Glutamatergic neuron (in vitro differentiated cells): ENCODE measurements around the gene ZDHHC21. TPM values are rescaled to one million over a fixed set of nuclear protein-coding genes. Genes with fewer than 3 reads are reported as not detected.

Experiments
- DNase-seq: peaks from one replicate; pipeline ENCODE4 v3.0.0; 2022
- H3K27ac Mint-ChIP-seq: one replicate; pipeline ENCODE4 v1.8.0; 2020; ENCODE audit warnings: mild to moderate bottlenecking, mixed read lengths, inconsistent platforms; ENCODE audit not compliant: unreplicated experiment
- H3K27me3 Mint-ChIP-seq: one replicate; pipeline ENCODE4 v1.8.0; 2020; ENCODE audit warnings: mild to moderate bottlenecking, moderate library complexity, mixed read lengths, inconsistent platforms; ENCODE audit not compliant: unreplicated experiment
- H3K36me3 Mint-ChIP-seq: one replicate; pipeline ENCODE4 v1.8.0; 2020; ENCODE audit warnings: mild to moderate bottlenecking, mixed read lengths, inconsistent platforms; ENCODE audit not compliant: unreplicated experiment
- H3K4me1 Mint-ChIP-seq: one replicate; pipeline ENCODE4 v1.8.0; 2020; ENCODE audit warnings: mild to moderate bottlenecking, low read depth, mixed read lengths, inconsistent platforms; ENCODE audit not compliant: unreplicated experiment
- H3K4me3 Mint-ChIP-seq: one replicate; pipeline ENCODE4 v1.8.0; 2020; ENCODE audit warnings: mild to moderate bottlenecking, mixed read lengths, inconsistent platforms; ENCODE audit not compliant: unreplicated experiment
- H3K9me3 Mint-ChIP-seq: one replicate; pipeline ENCODE4 v1.8.0; 2020; ENCODE audit warnings: mild to moderate bottlenecking, moderate library complexity, mixed read lengths, inconsistent platforms; ENCODE audit not compliant: unreplicated experiment
- total RNA-seq: library from RNA; stranded (reverse); fragmentation: NEBNext Ultra II Directional; extraction: Animal tissue kit (Norgen Biotek cat#: 25700); gene quantifications from one replicate; pipeline ENCODE4 v1.2.1, GENCODE V29; 2021; ENCODE audit not compliant: unreplicated experiment
- TF ChIP-seq, protein P1 (sequence below): fragments of 200-600 bp; sonication (generic); IDR thresholded peaks from one replicate; pipeline ENCODE4 v1.5.0; 2021; ENCODE audit not compliant: partially characterized antibody, unreplicated experiment

ZDHHC21 gene
- total RNA-seq, 1 donor from 2014 or later: 15.2 TPM

DNA sequence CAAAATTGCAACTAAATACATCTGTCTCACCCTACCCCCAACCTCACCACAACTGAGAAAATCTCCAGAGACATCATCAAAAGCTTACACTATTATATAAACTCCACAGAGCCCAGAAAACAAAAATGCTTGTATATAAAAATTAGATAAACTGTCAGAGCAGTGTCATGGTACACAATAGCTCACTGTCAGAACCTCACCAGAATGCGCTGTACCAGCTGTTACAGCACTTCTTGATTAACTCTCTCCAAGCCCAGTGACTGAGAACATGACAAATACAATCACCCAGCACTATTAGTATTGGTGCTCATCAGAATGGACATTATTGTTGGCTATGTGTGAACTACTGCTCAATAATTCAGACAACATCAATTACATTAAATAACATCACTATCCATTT lies 65.7 kb downstream of the ZDHHC21 start:
- Mint-ChIP-seq H3K27ac (no peak overlapping the region), H3K9me3 (peaks cover 4% of the 10 kb centered on the region), H3K4me1 (peaks cover 5% of the 10 kb centered on the region), H3K27me3 (no peaks in the 10 kb centered on the region), H3K36me3 (peaks cover 17% of the 10 kb centered on the region), H3K4me3 (no peak overlapping the region)
- no peak for DNase-seq
- TF ChIP-seq, protein P1, sequence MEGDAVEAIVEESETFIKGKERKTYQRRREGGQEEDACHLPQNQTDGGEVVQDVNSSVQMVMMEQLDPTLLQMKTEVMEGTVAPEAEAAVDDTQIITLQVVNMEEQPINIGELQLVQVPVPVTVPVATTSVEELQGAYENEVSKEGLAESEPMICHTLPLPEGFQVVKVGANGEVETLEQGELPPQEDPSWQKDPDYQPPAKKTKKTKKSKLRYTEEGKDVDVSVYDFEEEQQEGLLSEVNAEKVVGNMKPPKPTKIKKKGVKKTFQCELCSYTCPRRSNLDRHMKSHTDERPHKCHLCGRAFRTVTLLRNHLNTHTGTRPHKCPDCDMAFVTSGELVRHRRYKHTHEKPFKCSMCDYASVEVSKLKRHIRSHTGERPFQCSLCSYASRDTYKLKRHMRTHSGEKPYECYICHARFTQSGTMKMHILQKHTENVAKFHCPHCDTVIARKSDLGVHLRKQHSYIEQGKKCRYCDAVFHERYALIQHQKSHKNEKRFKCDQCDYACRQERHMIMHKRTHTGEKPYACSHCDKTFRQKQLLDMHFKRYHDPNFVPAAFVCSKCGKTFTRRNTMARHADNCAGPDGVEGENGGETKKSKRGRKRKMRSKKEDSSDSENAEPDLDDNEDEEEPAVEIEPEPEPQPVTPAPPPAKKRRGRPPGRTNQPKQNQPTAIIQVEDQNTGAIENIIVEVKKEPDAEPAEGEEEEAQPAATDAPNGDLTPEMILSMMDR: no peak

- Mint-ChIP-seq H3K27ac (no peak overlapping the region), H3K36me3 (no peaks in the 10 kb centered on the region), H3K27me3 (no peaks in the 10 kb centered on the region), H3K9me3 (no peaks in the 10 kb centered on the region), H3K4me3 (no peak overlapping the region), H3K4me1 (peaks cover 3% of the 10 kb centered on the region)
- TF ChIP-seq, protein P1: no peak
- no peak for DNase-seq
These were observed 74.3 kb downstream of the ZDHHC21 start for GRCh38 chr9:14618836-14619420.

- TF ChIP-seq, protein P1: peak; percentile 67
- Mint-ChIP-seq H3K4me3 (no peak overlapping the region), H3K27me3 (no peaks in the 10 kb centered on the region)
These were observed 76.8 kb downstream of the ZDHHC21 start for GRCh38 chr9:14616188-14616982.

GRCh38 chr9:14608540-14608939 lies 84.7 kb downstream of the ZDHHC21 start:
- H3K4me1 Mint-ChIP-seq: peaks cover 5% of the 10 kb centered on the region
- H3K4me3 Mint-ChIP-seq: no peak overlapping the region
- H3K9me3 Mint-ChIP-seq: no peaks in the 10 kb centered on the region
- TF ChIP-seq, protein P1: no peak
- H3K36me3 Mint-ChIP-seq: no peaks in the 10 kb centered on the region
- DNase-seq: no peak
- H3K27me3 Mint-ChIP-seq: no peaks in the 10 kb centered on the region
- no peak overlapping the region for H3K27ac Mint-ChIP-seq

More at GRCh38 chr9:14616188-14616982, 76.8 kb downstream of the ZDHHC21 start:
- Mint-ChIP-seq H3K36me3 (no peaks in the 10 kb centered on the region), H3K9me3 (no peaks in the 10 kb centered on the region), H3K4me1 (peaks cover 8% of the 10 kb centered on the region), H3K27ac (no peak overlapping the region)
- DNase-seq: no peak

DNA sequence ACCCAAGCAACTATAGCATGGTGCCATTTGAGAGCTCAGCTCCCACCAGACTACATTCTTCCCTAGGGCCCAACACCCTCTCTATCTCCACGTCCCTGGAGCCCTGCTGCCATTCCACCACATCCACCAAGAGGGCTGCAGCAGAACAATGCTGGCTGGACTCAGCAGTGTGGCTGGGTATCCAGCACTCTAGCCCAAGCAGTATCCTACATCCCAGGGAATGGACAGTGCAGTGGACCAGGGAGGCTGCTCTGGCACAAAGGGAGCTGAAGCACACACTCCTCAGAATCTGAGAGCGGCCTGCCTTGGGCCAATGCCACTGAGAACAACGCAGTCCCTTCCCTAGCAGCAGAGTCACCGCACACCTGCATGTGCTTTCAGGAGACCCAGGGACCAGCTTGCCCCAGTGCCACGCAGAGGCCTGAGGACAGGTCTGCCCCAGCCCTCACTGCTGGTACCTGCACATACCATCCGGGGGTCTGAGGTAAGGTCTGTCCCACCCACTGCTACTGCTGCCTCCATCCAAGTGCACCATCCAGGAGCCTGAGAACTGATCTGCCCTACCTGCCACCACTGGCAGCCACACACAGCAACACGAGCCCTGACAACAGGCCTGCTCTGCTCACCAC lies 95.9 kb downstream of the ZDHHC21 start:
- H3K36me3 Mint-ChIP-seq: peaks cover 32% of the 10 kb centered on the region
- no peak overlapping the region for H3K4me3 Mint-ChIP-seq
- H3K4me1 Mint-ChIP-seq: no peaks in the 10 kb centered on the region
- no peak for DNase-seq
- no peaks in the 10 kb centered on the region for H3K27me3 Mint-ChIP-seq
- no peak overlapping the region for H3K27ac Mint-ChIP-seq
- TF ChIP-seq, protein P1: no peak
- H3K9me3 Mint-ChIP-seq: peaks cover 4% of the 10 kb centered on the region
